Spleen (tissue), 13 donors: ENCODE measurements around the gene NR0B2. TPM values are rescaled to one million over a fixed set of nuclear protein-coding genes. Genes with fewer than 3 reads are reported as not detected.

Source experiments
- DNase-seq: peaks from one replicate; pipeline ENCODE4 v3.0.0-alpha.2; 2020
- H3K27ac ChIP-seq, 8 donors: fragments of 200-600 bp; sonication (generic) in 7 of 8; 1 replicate in 4 of 8; 2 replicates in 4 of 8; pipeline versions ENCODE4 v1.5.0 to v1.8.0; 2016 to 2021; ENCODE audit warnings: inconsistent platforms in 4 of 8, mild to moderate bottlenecking in 4 of 8, moderate library complexity in 1 of 8
- H3K27me3 ChIP-seq, 7 donors: fragments of 200-600 bp; sonication (generic) in 6 of 7; replicated peaks in 1 of 7; 1 replicate in 4 of 7; 2 replicates in 3 of 7; pipeline versions ENCODE4 v1.5.0 to v1.8.0; 2016 to 2021; ENCODE audit warnings: inconsistent platforms in 3 of 7, mild to moderate bottlenecking in 1 of 7
- H3K36me3 ChIP-seq, 6 donors: fragments of 200-600 bp; sonication (generic) in 5 of 6; 1 replicate in 4 of 6; 2 replicates in 2 of 6; pipeline versions ENCODE4 v1.5.0 to v1.8.0; 2016 to 2021; ENCODE audit warnings: inconsistent platforms in 2 of 6
- H3K4me1 ChIP-seq, 6 donors: fragments of 200-600 bp; sonication (generic) in 5 of 6; 1 replicate in 3 of 6; 2 replicates in 3 of 6; pipeline versions ENCODE4 v1.5.0 to v1.8.0; 2016 to 2021; ENCODE audit warnings: inconsistent platforms in 3 of 6
- H3K4me3 ChIP-seq, 8 donors: fragments of 200-600 bp; sonication (generic) in 7 of 8; 1 replicate in 4 of 8; 2 replicates in 4 of 8; pipeline versions ENCODE4 v1.5.0 to v1.8.0; 2016 to 2021; ENCODE audit warnings: inconsistent platforms in 4 of 8, mild to moderate bottlenecking in 4 of 8, moderate library complexity in 2 of 8
- H3K9me3 ChIP-seq, 8 donors: fragments of 200-600 bp; sonication (generic) in 7 of 8; 1 replicate in 4 of 8; 2 replicates in 4 of 8; pipeline versions ENCODE4 v1.5.0 to v1.8.0; 2016 to 2021; ENCODE audit warnings: inconsistent platforms in 4 of 8
- CTCF ChIP-seq, 11 experiments: fragments of 200-600 bp in 7 of 11; fragments of 450-650 bp in 4 of 11; sonication (generic) in 4 of 11; IDR thresholded peaks in 8 of 11; conservative IDR thresholded peaks in 3 of 11; 1 replicate in 7 of 11; 2 replicates in 4 of 11; pipeline versions ENCODE4 v1.4.0 to v1.8.0; 2016 to 2021; ENCODE audit warnings: antibody characterized with exemption in 11 of 11, inconsistent platforms in 4 of 11, mild to moderate bottlenecking in 1 of 11
- POLR2A ChIP-seq, 3 donors: fragments of 450-650 bp; IDR thresholded peaks; one replicate each; pipeline ENCODE4 v1.5.1; 2017; ENCODE audit warnings: antibody characterized with exemption in 3 of 3, mild to moderate bottlenecking in 1 of 3
- POLR2AphosphoS5 ChIP-seq, 3 donors: sonication (generic); formaldehyde crosslinking; IDR thresholded peaks; one replicate each; pipeline ENCODE4 v1.5.1; 2017; ENCODE audit warnings: antibody characterized with exemption in 3 of 3
- WGBS, 5 donors: extraction: QIAGEN DNeasy Blood & Tissue Kit in 3 of 5; methylation state at CpG; one replicate each; pipeline versions ENCODE4 v1.1.5 to v1.1.7; 2013 to 2018; 5-methylcytosine and 5-hydroxymethylcytosine counted together
- intact Hi-C: fragments of 100-400 bp; cut with DNase I; formaldehyde crosslinking; loops from one replicate; pipeline ENCODE4 v1.15.0; 2023; ENCODE audit warnings: low total_unique reads
- long read RNA-seq, 2 donors: transcript quantifications; one replicate each; lab custom pipeline, GENCODE V29; 2026
- polyA plus RNA-seq, 3 donors: library from polyadenylated mRNA; stranded (reverse); fragments of 200-250 nt; gene quantifications; one replicate each; pipeline ENCODE4 v1.2.1, GENCODE V29; 2013
- total RNA-seq, 7 donors: library from RNA; depleted of rRNA in 3 of 7; stranded (reverse); fragments of >200 nt in 3 of 7; fragmentation: NEBNext Ultra II Directional in 4 of 7; extraction: Animal tissue kit (Norgen Biotek cat#: 25700) in 4 of 7; gene quantifications; one replicate each; pipeline versions ENCODE4 v1.1.0 to v1.2.1, GENCODE V29; 2016 to 2021
- donor health status: healthy with polysubstance abuse.
- donor health status: DM: no; HTN: no; CAD: no; lungs with moderate emphysema.
- donor health status: DM: no; HTN: no; CAD: no.
- donor health status: Bipolar disorder and iron deficiency.
- donor health status: healthy.
- donor health status: DM: no; HTN: no; CAD: no.
- donor health status: DM: yes; HTN: yes; CAD: no.

The NR0B2 gene
- total RNA-seq (10 to 100 TPM in 3 of 7 donors, 1 to 10 TPM in 4; 2.6 to 27.1 (median 10.0) TPM), polyA plus RNA-seq (10 to 100 TPM in 1 of 3 donors, 1 to 10 TPM in 1, under 1 TPM in 1; 0.74 to 10.7 (median 5.6) TPM)
- long read RNA-seq, donor 1, partial matches to known transcripts = 0 of 2 reads
- long read RNA-seq, donor 1, other reads (novel, unspliced or antisense) = 0 of 2 reads
- long read RNA-seq, donor 2, partial matches to known transcripts = 0 of 3 reads
- long read RNA-seq, donor 2, other reads (novel, unspliced or antisense) = 0 of 3 reads

GRCh38 chr1:26913754-26914619 is at the start of gene NR0B2:
Gene NR0B2 (minus strand): TSS chr1:26913975. CDS start chr1:26913940, 35 bp downstream.
- Histone ChIP-seq H3K4me3 (peak within 1 kb of the TSS; percentile 12 to 70 (median 32)), H3K36me3 (no peaks in the 10 kb centered on the region), H3K9me3 (no peaks in the 10 kb centered on the region), H3K27me3 (no peaks in the 10 kb centered on the region), H3K27ac (peak within 1 kb of the TSS; percentile 48 to 88 (median 78)), H3K4me1 (peaks cover 0 to 11% (median 2%) of the 10 kb centered on the region in 6 donors)
- WGBS, 5 donors = 66 to 90% (median 82%) methylated on average over 11 to 16 of the region's 16 CpGs
- TF ChIP-seq POLR2A (IDR thresholded peaks at IDR 0.05) = peak in 1 of 3 donors; percentile 81
- TF ChIP-seq POLR2AphosphoS5 (IDR thresholded peaks at IDR 0.05) = peak; percentile 63 to 83 (median 70)
- TF ChIP-seq CTCF (IDR thresholded peaks at IDR 0.05 in 8 of 11, conservative IDR thresholded peaks at IDR 0.05 in 3 of 11) = no peak
- intact Hi-C loops = no loop called here
- DNase-seq = peak; percentile 86

- Histone ChIP-seq H3K4me1 (peaks cover 0 to 20% (median 17%) of the 10 kb centered on the region in 6 donors), H3K9me3 (peaks cover 0 to 1% (median 0%) of the 10 kb centered on the region in 8 donors), H3K4me3 (no peak overlapping the region), H3K27me3 (peaks cover 0 to 62% (median 25%) of the 10 kb centered on the region in 7 donors), H3K27ac (no peak overlapping the region), H3K36me3 (no peaks in the 10 kb centered on the region)
- no peak for DNase-seq
- intact Hi-C loops = no loop called here
- no peak for TF ChIP-seq CTCF (IDR thresholded peaks at IDR 0.05 in 8 of 11, conservative IDR thresholded peaks at IDR 0.05 in 3 of 11)
- TF ChIP-seq POLR2AphosphoS5 (IDR thresholded peaks at IDR 0.05) = no peak
- 49 to 70% (median 65%) methylated on average over 3 of the region's 3 CpGs for WGBS, 5 donors
Observed at GRCh38 chr1:26961826-26962225, 48.1 kb upstream of the NR0B2 start.

GRCh38 chr1:26960625-26960966 is 46.8 kb upstream of the NR0B2 start:
- intact Hi-C loops = no loop called here
- 34 to 53% (median 50%) methylated on average over 3 of the region's 3 CpGs for WGBS, 5 donors
- DNase-seq = no peak
- Histone ChIP-seq H3K27ac (no peak overlapping the region), H3K4me3 (peak overlapping the region in 7 of 8 donors; percentile 46 to 83 (median 55)), H3K4me1 (peaks cover 0 to 20% (median 17%) of the 10 kb centered on the region in 6 donors), H3K9me3 (peaks cover 0 to 14% (median 6%) of the 10 kb centered on the region in 8 donors), H3K27me3 (peaks cover 0 to 53% (median 25%) of the 10 kb centered on the region in 7 donors), H3K36me3 (no peaks in the 10 kb centered on the region)
- TF ChIP-seq CTCF (IDR thresholded peaks at IDR 0.05 in 8 of 11, conservative IDR thresholded peaks at IDR 0.05 in 3 of 11) (no peak), POLR2A (IDR thresholded peaks at IDR 0.05) (no peak), POLR2AphosphoS5 (IDR thresholded peaks at IDR 0.05) (no peak)
